C4-2B (cell line): Measurements from ENCODE around the gene EHBP1.

Experiments used
- H3K27ac ChIP-seq: fragments of 450-650 bp; 2 replicates; pipeline ENCODE4 v1.5.1; 2017
- CTCF ChIP-seq: fragments of 450-650 bp; conservative IDR thresholded peaks from 2 replicates; pipeline ENCODE4 v1.5.1; 2017; ENCODE audit warnings: mild to moderate bottlenecking
- ZFX ChIP-seq: fragments of 450-650 bp; IDR thresholded peaks from 2 replicates; pipeline ENCODE4 v1.6.1; 2017

The EHBP1 gene

GRCh38 chr2:63093502-63093901 lies 388.0 kb downstream of the EHBP1 start:
- no peak for TF ChIP-seq ZFX
- no peak for TF ChIP-seq CTCF
- H3K27ac ChIP-seq = no peak overlapping the region
